ENCODE results near the gene SH3D19. TPM values are rescaled to one million over a fixed set of nuclear protein-coding genes. Genes with fewer than 3 reads are reported as not detected.

Gene SH3D19
- total and polyA plus RNA-seq, 2 experiments from 2014 or later: 16.2 to 18.3 TPM

- no peak for TF ChIP-seq CTCF (IDR thresholded peaks at IDR 0.05; ENCODE audit: low read depth, low read length)
- no peaks in the 10 kb centered on the region for H3K36me3 ChIP-seq
- DNase-seq (ENCODE audit: low read depth in 1 of 2, low spot score in 1 of 2): no peak
- H3K9me3 ChIP-seq (ENCODE audit: low read depth): no peaks in the 10 kb centered on the region
- H3K27ac ChIP-seq: peak overlapping the region; percentile 81
- H3K4me1 ChIP-seq (ENCODE audit: low read depth): peaks cover 47% of the 10 kb centered on the region
- no peak overlapping the region for H3K4me3 ChIP-seq
- H3K27me3 ChIP-seq: no peaks in the 10 kb centered on the region
Observed at GRCh38 chr4:151206241-151207005, 119.0 kb downstream of the SH3D19 start.

GRCh38 chr4:151205722-151206121 is 119.7 kb downstream of the SH3D19 start:
- no peaks in the 10 kb centered on the region for H3K9me3 ChIP-seq (ENCODE audit: low read depth)
- no peak for DNase-seq (ENCODE audit: low read depth in 1 of 2, low spot score in 1 of 2)
- no peak for TF ChIP-seq CTCF (IDR thresholded peaks at IDR 0.05; ENCODE audit: low read depth, low read length)
- H3K4me3 ChIP-seq: no peak overlapping the region
- peaks cover 47% of the 10 kb centered on the region for H3K4me1 ChIP-seq (ENCODE audit: low read depth)
- H3K36me3 ChIP-seq: no peaks in the 10 kb centered on the region
- H3K27ac ChIP-seq: peak overlapping the region; percentile 81
- H3K27me3 ChIP-seq: no peaks in the 10 kb centered on the region

- Histone ChIP-seq H3K4me3 (no peak overlapping the region), H3K9me3 (ENCODE audit: low read depth) (no peaks in the 10 kb centered on the region), H3K4me1 (ENCODE audit: low read depth) (peaks cover 47% of the 10 kb centered on the region), H3K27me3 (no peaks in the 10 kb centered on the region), H3K27ac (peak overlapping the region; percentile 81), H3K36me3 (no peaks in the 10 kb centered on the region)
- no peak for TF ChIP-seq CTCF (IDR thresholded peaks at IDR 0.05; ENCODE audit: low read depth, low read length)
- DNase-seq (ENCODE audit: low read depth in 1 of 2, low spot score in 1 of 2): peak in 1 of 2 donors; percentile 50
Observed at GRCh38 chr4:151204925-151205524, 120.4 kb downstream of the SH3D19 start.

GRCh38 chr4:151202851-151203455 is 122.5 kb downstream of the SH3D19 start:
- DNase-seq (ENCODE audit: low read depth in 1 of 2, low spot score in 1 of 2): peak; percentile 28 to 81
- H3K27me3 ChIP-seq: no peaks in the 10 kb centered on the region
- no peaks in the 10 kb centered on the region for H3K36me3 ChIP-seq
- H3K4me3 ChIP-seq: no peak overlapping the region
- H3K4me1 ChIP-seq (ENCODE audit: low read depth): peaks cover 46% of the 10 kb centered on the region
- TF ChIP-seq CTCF (IDR thresholded peaks at IDR 0.05; ENCODE audit: low read depth, low read length): no peak
- H3K9me3 ChIP-seq (ENCODE audit: low read depth): no peaks in the 10 kb centered on the region
- peak overlapping the region; percentile 81 for H3K27ac ChIP-seq

- H3K4me3 ChIP-seq: no peak overlapping the region
- TF ChIP-seq CTCF (IDR thresholded peaks at IDR 0.05; ENCODE audit: low read depth, low read length): no peak
Observed at GRCh38 chr4:151202381-151202780, 123.0 kb downstream of the SH3D19 start.

More at GRCh38 chr4:151202381-151202780, 123.0 kb downstream of the SH3D19 start:
- no peak for DNase-seq (ENCODE audit: low read depth in 1 of 2, low spot score in 1 of 2)
- H3K36me3 ChIP-seq: no peaks in the 10 kb centered on the region
- no peaks in the 10 kb centered on the region for H3K27me3 ChIP-seq
- H3K4me1 ChIP-seq (ENCODE audit: low read depth): peaks cover 40% of the 10 kb centered on the region
- no peaks in the 10 kb centered on the region for H3K9me3 ChIP-seq (ENCODE audit: low read depth)
- peak overlapping the region; percentile 81 for H3K27ac ChIP-seq

Measured in cardiac muscle cell (in vitro differentiated cells and primary cell).